GM18858 (cell line): ENCODE data around the gene MYL1.

ENCODE experiments used
- ATAC-seq: cut with Tn5 transposase; IDR thresholded peaks from one replicate; pipeline ENCODE4 v1.9.1; 2021; ENCODE audit not compliant: unreplicated experiment

Gene MYL1

DNA sequence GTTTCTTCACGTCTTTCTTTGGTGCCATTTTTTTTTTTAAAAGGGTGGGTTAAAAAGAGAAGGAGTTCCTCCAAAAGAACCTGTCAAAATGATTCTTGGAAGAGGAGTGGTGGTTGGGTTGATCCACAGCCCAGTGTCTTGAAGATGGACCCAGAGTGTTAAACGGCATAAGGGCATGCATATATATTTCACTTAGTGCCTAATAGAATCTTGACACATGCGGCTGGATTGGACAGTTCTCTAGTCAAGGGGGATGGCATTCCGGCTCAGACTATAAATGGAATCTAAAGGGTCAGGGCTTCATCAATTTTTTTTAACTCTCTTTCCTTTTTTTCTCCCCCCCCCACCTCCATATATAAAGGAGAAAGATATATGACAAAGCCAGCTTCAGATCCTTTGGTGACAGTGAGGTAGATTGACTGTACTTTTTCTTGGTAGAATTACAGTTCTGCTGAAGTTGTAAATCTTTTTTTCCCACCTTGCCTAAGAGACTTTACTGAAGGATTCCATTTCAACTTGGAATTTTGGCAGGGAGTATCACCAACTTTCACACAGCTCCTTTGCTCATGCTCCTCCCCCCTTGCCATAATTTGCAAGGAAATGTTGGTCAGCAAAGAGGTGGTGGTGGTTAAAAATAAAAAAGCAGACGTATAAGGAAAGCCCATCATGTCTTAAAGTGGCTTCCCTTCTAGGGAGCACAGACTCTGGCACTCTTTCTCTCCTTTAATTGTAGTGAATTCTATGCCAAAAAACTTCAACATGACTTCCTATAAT is at the start of gene MYL1:
Gene MYL1 (minus strand): TSS at position 160 of the 774 bp plus-strand sequence. CDS start 132 bp downstream, at position 28.
- ATAC-seq = no peak

DNA sequence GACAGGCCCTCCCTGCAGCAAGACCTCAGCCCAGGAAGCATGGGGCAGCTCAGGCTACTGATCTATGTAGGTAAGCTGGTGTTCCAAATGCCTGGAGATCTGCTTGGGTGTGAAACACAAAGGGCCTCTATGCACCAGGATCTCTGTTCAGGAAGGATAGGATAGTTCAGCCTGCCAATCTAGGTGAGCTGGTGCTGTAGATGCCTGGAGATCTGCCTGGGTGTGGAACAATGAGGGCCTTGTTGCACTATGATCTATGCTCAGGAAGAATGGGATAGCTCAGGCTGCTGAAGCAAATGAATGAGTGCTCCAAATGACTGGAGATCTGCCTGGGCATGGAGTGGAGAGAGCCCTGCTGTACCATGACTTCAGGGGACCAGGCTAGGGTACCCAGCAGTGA is 48.9 kb upstream of the MYL1 start:
- ATAC-seq = no peak

DNA sequence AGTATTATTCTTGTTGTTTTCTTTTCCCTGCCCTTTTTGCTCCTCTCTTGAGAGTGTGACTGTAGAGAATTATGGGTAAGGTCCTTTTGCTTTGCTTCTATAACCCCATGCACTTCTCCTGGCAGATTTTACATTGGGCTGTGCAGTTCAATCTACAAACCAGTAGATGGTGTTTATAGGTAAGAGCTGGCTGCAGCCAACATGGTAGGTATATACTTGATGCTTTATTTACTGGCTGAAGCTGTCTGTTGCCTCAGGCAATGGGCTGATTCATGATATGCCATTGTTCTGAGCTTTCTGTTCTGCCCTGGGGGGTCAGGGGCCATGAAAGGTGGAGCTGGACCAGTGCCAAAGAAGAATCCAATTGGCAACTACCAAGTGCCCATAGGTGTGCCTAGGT is 48.3 kb upstream of the MYL1 start:
- peak; percentile 50 for ATAC-seq

DNA sequence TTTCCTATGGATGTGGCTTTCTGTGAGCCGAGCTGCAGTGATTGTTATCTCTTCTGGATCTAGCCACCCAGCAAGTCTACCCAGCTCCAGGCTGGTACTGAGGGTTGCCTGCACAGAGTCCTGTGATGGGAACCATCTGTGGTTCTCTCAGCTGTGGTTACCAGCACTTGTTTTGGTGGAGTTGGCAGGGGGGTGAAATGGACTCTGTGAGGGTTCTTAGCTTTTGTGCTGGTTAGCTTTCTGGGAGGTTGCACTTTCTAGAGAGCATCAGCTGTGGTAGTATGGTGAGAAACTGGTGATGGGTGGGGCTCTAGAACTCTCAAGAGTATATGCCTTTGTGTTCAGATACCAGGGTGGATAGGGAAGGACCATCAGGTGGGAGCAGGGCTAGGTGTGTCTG is 45.4 kb upstream of the MYL1 start:
- no peak for ATAC-seq

DNA sequence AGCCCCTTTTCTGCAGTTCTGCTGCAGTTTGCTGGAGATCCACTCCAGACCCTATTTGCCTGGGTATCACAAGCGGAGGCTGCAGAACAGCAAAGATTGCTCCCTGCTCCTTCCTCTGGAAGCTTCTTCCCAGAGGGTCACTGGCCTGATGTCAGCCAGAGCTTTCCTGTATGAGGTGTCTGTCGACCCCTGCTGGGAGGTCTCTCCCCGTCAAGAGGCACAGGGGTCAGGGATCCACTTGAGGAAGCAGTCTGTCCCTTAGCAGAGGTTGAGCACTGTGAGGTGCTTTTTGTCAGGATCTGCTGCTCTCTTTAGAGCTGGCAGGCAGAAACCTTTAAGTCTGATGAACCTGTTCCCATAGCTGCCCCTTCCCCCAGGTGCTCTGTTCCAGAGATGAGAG is 42.0 kb upstream of the MYL1 start:
- no peak for ATAC-seq

DNA sequence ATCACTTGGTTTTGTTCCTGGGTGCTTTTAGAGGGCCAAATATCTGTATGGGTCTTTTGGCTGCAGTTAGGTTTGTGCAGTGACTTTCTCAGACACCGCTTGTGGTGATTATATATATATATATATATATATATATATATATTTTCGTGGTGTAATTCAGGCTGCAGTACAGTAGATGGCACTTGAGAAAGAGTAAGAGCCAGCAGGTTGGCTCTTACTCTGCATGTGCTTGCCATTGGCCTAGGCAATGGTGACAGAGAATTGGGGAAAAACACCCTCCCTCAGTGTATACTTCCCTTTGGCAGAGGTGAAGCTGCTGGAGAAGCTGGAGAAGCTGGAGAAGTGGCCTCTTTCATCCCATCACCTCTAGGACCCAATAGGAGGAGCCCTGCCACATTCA is 22.2 kb upstream of the MYL1 start:
- ATAC-seq = no peak

DNA sequence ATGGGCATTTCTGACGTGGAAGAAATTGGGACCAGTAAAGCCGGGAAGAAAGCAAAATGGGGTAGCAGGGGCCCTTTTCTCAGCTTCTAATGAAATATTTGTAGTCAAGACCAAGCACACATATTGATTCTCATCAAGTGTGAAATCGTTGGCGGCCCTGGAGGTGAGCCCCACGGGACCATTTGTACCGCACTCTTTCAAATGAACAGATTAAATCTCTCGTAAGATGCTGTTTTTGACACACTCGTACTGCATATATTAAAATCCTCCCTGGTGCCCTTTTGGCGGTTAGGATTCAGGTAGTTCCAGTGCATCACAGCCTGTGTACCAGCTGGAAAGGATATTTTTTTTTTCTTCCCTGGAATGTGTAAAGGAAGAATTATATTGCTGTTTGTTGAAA is 9.9 kb upstream of the MYL1 start:
- no peak for ATAC-seq

DNA sequence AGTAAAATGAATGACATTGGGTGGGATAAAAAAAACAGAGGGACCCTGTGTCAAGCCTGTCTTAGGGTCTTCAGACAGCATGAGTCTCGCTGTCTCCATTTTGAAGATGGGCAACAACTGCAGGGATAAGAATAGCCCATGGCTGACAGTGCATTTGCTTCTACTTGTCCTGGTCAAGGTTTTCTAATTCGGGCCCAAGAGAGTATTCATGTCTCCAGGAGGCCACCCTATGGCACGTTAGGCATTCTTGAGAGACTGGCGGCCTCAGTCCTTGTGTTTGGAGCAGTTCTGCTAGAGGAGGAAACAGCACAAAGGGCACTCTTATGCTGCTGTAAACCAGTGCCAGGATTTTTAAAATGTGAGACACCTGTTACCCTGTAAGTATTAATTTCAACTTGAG is 9.5 kb upstream of the MYL1 start:
- no peak for ATAC-seq

DNA sequence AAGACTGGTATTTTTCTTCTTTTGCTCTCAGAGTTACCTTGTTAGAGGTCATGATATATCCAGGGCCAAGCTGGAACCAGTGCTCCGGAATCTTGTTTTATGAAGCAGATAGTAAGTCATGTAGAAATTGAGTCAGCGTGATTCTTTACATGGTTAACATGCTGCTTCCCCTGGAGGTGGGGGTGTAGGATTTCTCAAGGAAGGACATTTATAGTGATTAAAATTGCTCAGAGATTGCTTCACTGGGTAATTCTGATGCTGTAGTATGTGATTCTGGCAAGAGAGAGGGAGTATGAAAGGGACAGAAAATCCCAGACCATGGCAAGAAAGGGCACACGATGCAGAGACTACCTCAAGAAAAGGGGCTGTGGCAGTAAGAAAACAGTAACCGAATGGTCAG is 8.0 kb upstream of the MYL1 start:
- ATAC-seq = no peak

DNA sequence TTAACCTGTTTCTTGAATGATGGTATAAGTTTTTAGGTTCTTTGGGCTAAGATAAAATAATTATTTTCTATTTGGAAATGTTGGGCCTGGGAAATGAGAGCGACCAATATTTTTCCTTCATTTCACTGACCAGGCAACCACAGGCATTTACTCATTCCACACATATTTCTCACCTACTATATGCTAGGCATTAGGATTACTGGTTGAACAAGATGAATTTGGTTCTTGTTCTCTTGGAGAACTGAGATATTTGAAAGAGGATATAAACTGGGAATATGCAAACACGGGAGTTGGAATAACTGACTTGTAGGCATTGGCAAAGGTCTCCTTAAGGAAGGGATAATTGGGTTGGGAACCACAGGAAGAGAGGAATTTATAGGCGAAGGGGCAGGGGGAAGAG is 3.9 kb upstream of the MYL1 start:
- no peak for ATAC-seq

DNA sequence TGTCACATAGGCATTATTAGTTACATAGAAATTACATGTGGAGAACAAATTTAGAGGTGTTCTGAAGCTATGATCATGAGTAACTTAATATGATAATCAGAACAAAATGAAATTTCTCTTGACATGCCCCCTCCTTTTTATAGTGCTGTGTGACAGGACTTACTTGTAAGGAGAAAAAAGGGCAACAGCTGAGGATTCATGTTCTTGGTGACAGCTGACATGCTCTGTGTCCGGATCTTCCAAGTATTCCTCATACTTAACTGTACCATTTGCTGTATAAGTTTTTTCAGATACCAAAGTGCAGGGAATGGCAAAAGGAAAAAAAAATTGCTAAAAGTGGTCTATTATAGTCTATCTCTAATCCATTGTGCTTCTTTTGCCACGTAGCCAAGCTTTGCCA is 3.5 kb upstream of the MYL1 start:
- no peak for ATAC-seq

DNA sequence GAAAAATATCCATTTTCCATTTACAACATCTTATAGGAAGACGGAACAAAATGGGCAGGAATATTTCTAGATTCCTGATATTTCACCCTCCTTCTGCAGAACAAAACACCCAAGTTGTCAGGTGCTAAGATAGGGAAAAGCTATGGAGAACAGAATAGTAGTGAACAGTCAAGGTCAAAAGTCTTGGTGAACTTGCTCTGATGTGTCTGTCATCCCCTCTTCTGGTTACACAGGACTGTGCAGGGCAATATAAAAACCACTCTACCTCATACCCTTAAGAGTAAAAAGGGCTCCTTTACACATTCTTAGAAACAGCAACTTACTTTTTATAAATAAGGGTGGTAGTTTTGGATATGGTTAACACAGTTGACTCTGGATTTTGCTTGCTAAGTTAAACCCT is 4.4 kb downstream of the MYL1 start:
- no peak for ATAC-seq

DNA sequence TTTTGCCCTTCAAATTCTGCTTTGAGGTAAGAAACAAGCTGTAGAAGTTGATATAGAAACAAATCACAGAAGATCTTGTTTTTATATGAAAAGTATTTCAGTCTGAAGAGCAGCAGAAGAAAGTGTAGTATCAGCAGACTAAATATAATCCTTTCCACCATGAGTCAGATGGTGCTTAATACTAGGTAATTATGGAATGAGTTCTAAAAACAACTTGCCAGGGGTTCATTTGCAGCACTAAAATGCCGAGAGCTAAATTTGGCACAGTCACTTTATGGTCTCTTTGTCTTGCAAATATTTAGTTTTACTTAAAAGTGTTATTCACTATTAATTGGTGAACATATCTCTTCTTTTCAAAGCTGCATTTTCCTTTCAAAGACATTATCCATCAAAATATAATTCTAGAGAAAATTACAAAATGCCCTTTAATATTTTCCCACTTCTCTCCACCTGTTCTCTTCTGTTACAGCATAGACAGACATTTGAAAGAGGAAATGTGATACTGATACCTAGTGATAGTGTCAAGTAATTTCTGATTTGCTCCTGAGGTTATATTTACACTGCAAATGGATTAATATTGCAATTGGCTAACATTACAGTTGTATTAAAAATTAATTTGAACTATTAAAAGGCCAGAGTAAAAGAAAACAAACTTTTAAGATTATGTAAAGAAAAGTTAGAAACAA is 5.3 kb downstream of the MYL1 start:
- ATAC-seq = no peak

DNA sequence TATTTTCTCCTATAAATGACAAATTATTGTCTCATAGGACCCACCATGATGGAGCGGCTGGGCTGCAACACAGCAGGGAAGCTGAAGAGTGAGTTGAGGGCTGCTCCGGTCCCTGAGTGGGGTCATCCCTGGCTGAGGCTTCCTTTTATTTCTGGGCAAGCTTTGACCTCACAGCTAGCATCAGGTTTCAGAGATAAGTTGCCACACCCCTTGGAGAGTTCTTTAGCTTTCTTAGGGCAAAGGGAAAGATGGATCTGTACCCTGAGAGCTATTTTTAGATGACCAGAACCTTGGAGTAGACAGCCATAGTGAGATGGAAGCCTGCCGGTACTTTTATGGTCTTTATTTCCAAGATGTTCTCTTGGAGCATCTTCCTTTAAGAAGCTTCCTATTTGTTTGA is 11.5 kb downstream of the MYL1 start:
- ATAC-seq = no peak

DNA sequence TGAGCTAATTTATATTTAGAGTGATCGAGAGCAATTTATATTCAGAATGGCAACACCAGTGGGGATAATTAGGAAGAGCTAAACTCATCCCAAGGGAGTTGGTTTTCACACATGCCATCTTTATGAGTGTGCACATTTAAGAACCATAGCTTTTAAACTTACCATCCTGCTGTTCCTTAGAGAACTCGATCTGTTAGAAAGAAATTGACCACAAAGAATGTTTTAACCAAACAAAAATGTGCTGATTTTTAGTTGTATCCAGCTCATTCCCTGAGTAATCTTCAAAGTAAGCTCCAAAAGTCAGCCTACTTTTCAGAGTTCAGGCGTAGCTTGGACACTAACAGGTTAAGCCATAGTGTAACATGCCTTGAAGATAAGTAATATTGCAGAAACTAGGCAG is 12.6 kb downstream of the MYL1 start:
- no peak for ATAC-seq

DNA sequence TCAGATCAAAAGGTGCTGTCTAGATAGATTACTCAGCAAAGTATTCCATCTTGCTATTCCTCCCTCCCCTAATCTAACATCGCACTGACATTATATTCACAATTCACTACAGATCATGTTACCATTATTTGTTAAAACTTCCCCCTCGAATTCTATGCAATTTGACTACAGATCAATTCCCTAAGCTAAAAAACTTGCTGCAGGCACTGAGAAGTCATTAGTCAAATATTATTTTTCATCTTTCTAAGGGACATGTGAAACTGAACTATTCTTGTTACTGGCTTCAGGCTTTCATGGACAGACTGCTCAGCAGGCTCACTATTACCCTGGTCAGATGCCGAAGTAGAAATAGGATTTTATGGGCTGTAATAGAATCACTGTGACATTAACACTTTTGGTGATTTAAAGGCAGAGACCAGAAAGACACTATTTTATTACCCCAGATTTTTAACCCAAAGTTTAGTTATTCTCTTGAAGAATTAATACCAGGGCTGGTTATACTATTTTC is 15.1 kb downstream of the MYL1 start:
- ATAC-seq = no peak

DNA sequence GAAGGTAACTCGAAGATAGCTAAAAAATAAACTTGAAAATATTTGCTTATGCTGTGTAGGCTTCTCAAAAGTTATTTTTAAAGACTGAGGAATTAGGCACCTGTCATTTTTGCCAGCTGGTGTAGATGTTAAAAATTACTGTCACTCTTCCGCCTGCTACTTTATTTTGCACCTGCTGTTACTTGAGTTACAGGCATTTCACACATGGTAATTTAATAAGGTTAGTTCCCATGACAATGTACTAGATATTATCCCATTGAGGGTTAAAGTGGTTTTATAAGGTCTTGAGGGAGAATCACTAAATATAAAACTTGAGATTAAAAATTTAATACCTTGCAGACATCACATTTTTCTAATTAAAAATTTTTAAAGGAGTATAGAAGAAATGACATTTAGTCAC is 26.6 kb downstream of the MYL1 start:
- no peak for ATAC-seq

DNA sequence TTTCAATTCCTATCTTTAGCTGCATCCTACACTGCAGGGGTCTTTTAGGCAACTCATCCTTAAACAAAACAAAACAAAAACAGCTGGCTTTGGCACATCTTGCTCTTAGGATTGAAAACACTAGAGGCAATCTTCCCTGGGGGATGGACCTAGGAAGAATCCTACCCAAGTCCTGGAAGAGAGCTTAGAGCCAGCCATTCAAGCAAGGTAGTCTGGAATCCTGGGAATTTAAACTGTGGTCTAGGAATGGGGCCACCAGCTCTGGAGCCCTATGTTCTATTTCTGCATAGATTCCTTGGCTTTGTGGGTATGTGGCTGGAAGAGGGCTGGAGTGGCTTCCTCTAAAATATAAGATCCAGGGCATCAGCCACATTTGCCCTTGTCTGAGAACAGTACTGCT is 27.7 kb downstream of the MYL1 start:
- ATAC-seq = no peak

DNA sequence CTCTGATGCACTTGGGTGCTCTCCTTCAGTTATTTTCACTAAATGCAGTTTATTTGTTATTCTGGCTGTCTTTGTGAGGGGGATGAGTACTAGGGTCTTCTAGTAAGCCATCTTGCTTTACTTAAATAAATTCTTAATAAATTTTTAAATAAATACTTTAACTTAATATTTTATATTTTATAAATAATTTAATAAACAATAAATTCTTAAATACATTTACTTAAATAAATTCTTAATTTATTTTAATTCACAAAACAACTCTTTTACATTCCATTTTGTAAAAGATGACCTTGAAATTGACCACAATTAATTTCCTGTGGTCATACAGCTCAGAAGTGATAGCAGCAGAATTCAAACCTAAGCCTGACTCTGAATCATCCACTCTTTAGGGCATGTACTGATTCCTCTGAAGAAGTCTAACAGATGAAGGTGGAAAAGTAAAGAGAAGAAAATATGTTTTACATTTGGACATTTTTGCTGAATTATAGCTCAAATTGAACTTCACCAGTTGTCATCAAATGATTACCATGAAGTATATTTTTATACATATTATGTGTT is 28.8 kb downstream of the MYL1 start:
- no peak for ATAC-seq

DNA sequence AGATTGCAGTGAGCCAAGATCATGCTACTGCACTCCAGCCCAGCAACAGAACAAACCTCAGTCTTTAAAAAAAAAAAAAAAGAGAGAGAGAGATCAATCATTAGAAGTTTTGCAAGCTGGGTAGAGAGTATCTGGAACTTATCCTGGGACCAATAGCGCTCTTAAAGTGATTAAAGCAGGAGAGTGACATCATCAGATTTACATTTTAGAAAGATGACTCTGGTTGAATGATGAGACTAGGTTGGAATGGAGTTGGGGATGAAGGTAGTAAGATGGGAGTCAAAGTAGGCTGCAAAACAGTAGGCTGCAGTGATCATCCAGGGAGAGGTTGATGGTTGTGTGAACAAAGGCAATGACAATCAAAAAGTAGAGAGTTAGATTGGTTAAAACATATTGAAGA is 37.8 kb downstream of the MYL1 start:
- no peak for ATAC-seq

DNA sequence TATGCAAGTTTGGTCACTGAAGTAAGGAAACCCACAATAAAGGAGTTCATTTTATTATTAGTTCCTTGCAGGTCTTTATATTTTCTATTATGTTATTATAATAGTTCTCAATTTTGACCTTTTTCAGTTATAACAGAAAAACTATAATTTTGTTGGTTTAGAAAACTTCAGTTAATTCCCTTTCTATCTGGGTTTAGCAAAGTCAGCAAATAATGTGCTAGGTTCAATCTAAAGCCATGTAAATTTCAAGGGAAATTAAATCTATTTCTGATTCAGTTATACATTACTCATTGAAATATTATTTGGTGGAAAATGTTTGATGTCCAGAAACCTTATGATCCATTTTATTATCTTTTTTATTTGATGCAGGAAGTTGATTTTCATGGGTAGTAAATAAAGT is 43.7 kb downstream of the MYL1 start:
- ATAC-seq = no peak

DNA sequence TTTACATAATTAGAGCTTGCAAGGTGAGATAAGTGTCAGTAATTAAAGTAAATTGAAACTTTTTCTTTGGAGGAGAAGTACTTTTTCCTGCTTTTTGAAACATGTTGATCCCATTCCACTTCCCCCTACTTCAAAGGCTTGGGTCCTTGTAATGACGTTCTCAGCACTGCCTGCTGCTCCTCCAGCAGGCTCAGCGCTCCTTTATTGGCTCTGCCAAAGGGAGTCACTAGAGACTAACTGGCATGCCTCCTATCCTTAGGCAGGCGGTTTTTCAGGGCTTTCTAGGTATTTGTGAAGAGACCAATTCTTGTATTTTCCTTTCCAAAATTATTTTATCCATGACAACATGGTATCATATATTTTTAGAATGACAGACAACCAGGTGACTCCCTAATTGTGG is 45.8 kb downstream of the MYL1 start:
- no peak for ATAC-seq
